ENCODE data around the gene PIK3R3. TPM values are rescaled to one million over a fixed set of nuclear protein-coding genes. Genes with fewer than 3 reads are reported as not detected.
A peak's percentile ranks its signal among the peaks of the same experiment; 100 is the strongest.

PIK3R3 gene
- total RNA-seq, 1 experiment from 2014 or later: 12.4 TPM

- no peaks in the 10 kb centered on the region; the same call in 1 of the 2 replicates for H3K79me2 ChIP-seq (ENCODE audit: insufficient read depth, low read length)
- H3K27me3 ChIP-seq (ENCODE audit: insufficient read depth, low read length): no peaks in the 10 kb centered on the region
- no peak overlapping the region for H2AFZ ChIP-seq (ENCODE audit: low read length)
- no peak overlapping the region for H2BK20ac ChIP-seq (ENCODE audit: low read depth, low read length, poor library complexity, severe bottlenecking)
- H2BK15ac ChIP-seq (ENCODE audit: low read depth, low read length): no peak overlapping the region
- no peaks in the 10 kb centered on the region for H3K9me3 ChIP-seq (ENCODE audit: control insufficient read depth, low read depth, low read length)
- H3T11ph ChIP-seq (ENCODE audit: low read length): no peak overlapping the region
- WGBS (ENCODE audit: extremely low coverage, insufficient read length, low lambda C conversion rate): no CpG with 5 or more reads among the region's 8 CpGs
- Mint-ChIP-seq H3K4me3 (no peak overlapping the region), H3K4me1 (peaks cover 5 to 9% of the 10 kb centered on the region in 2 experiments), H3K27ac (peak overlapping the region in 1 of 3 experiments; percentile 26; a peak in 2 of 7 replicates), H3K9me3 (peaks cover 4 to 8% of the 10 kb centered on the region in 2 experiments; a peak in 3 of 5 replicates), H3K27me3 (ENCODE audit: low read depth) (no peaks in the 10 kb centered on the region), H3K36me3 (ENCODE audit: insufficient read depth in 1 of 3, low read depth in 3 of 3) (peaks cover 7 to 22% (median 17%) of the 10 kb centered on the region in 3 experiments)
- H4K8ac ChIP-seq (replicated peaks; ENCODE audit: insufficient read length, low read depth, low read length): no peak overlapping the region
- no peak overlapping the region for H2BK120ac ChIP-seq (ENCODE audit: low read depth, low read length, poor library complexity, severe bottlenecking)
- no peak overlapping the region for H4K5ac ChIP-seq (ENCODE audit: insufficient read length, low read depth, low read length)
- no peak overlapping the region for H3K56ac ChIP-seq (ENCODE audit: insufficient read length, low read depth, low read length)
- H3K23me2 ChIP-seq (ENCODE audit: insufficient read length, low read depth, low read length, poor library complexity, severe bottlenecking): no peaks in the 10 kb centered on the region
- no peak overlapping the region for H3K18ac ChIP-seq (ENCODE audit: insufficient read length, low read depth, low read length)
- H3K4ac ChIP-seq (ENCODE audit: low read depth, low read length): no peak overlapping the region
- no peaks in the 10 kb centered on the region for H3K4me1 ChIP-seq (ENCODE audit: insufficient read depth, low read length)
- H2AK5ac ChIP-seq (ENCODE audit: insufficient read length, low read length): no peak overlapping the region
- H2BK12ac ChIP-seq (ENCODE audit: insufficient read length, low read depth, low read length): no peak overlapping the region
- H3K14ac ChIP-seq (ENCODE audit: insufficient read depth, low read length): no peak overlapping the region
- DNase-seq: no peak
- TF ChIP-seq CTCF (conservative IDR thresholded peaks at IDR 0.05): no peak
- no peak overlapping the region for H2BK5ac ChIP-seq (ENCODE audit: insufficient read length, low read length)
- no peaks in the 10 kb centered on the region for H3K79me1 ChIP-seq (ENCODE audit: insufficient read depth, low read depth, low read length, poor library complexity, severe bottlenecking)
- no peak overlapping the region for H3K4me2 ChIP-seq (ENCODE audit: insufficient read depth, insufficient read length, low read length)
- no peak overlapping the region for H3K9ac ChIP-seq (ENCODE audit: extremely low read depth, insufficient read length, low read length)
- no peaks in the 10 kb centered on the region for H4K20me1 ChIP-seq (ENCODE audit: control insufficient read depth, insufficient read depth, insufficient read length)
- no peak overlapping the region for H3K27ac ChIP-seq (ENCODE audit: insufficient read length, low read depth, low read length)
- H3K23ac ChIP-seq (ENCODE audit: insufficient read length, low read depth, low read length): no peak overlapping the region
- H4K91ac ChIP-seq (ENCODE audit: insufficient read length, low read depth, low read length): no peak overlapping the region
These were observed 137.1 kb downstream of the PIK3R3 start for GRCh38 chr1:45995298-45995697.

Data from H9 (cell line).